H1 (cell line): ENCODE results near the gene SSUH2. TPM values are rescaled to one million over a fixed set of nuclear protein-coding genes. Genes with fewer than 3 reads are reported as not detected.

Source experiments
- CTCF ChIA-PET: fragments of 300-600 bp; sonication (Branson Sonifier 250); formaldehyde crosslinking; loops from one replicate; lab custom pipeline; 2021; ENCODE audit not compliant: partially characterized antibody; lab: Charles Lee
- POLR2A ChIA-PET: fragments of 300-600 bp; sonication (Branson Sonifier 250); formaldehyde crosslinking; loops from one replicate; lab custom pipeline; 2021; ENCODE audit warnings: inconsistent platforms; ENCODE audit not compliant: partially characterized antibody; lab: Charles Lee
- DNase-seq, 2 experiments: peaks; one replicate each; pipeline versions ENCODE4 v3.0.0 to v3.0.0-alpha.2; 2010 to 2022; ENCODE audit warnings: low spot score in 2 of 2, low read depth in 1 of 2, mixed read lengths in 1 of 2
- FAIRE-seq: peaks from 2 replicates; lab custom pipeline; 2011; peaks lifted over from hg19 to GRCh38; lab: Jason Lieb, UNC
- H2AFZ ChIP-seq: 2 replicates; pipeline ENCODE4 v1.8.1; 2012; ENCODE audit warnings: low read length, inconsistent platforms
- H2AK5ac ChIP-seq: 2 replicates; pipeline ENCODE4 v1.6.1; 2013; ENCODE audit warnings: low read depth, low read length
- H2BK120ac ChIP-seq: replicated peaks from 2 replicates; pipeline ENCODE3; 2013; ENCODE audit warnings: low read depth, low read length, inconsistent platforms
- H2BK12ac ChIP-seq: 2 replicates; pipeline ENCODE4 v1.6.1; 2013; ENCODE audit warnings: low read depth, low read length
- H2BK15ac ChIP-seq: 2 replicates; pipeline ENCODE4 v1.6.1; 2013; ENCODE audit warnings: low read length
- H2BK20ac ChIP-seq: 2 replicates; pipeline ENCODE4 v1.6.1; 2013; ENCODE audit warnings: low read length
- H2BK5ac ChIP-seq: 2 replicates; pipeline ENCODE4 v1.6.1; 2013; ENCODE audit warnings: low read depth, low read length
- H3K14ac ChIP-seq: 2 replicates; pipeline ENCODE4 v1.6.1; 2013; ENCODE audit warnings: inconsistent platforms; ENCODE audit not compliant: insufficient read length
- H3K18ac ChIP-seq: 2 replicates; pipeline ENCODE4 v1.6.1; 2013; ENCODE audit warnings: low read length; ENCODE audit errors: extremely low read depth
- H3K23ac ChIP-seq: 2 replicates; pipeline ENCODE4 v1.6.1; 2013; ENCODE audit warnings: inconsistent platforms; ENCODE audit not compliant: insufficient read length
- H3K23me2 ChIP-seq: 2 replicates; pipeline ENCODE4 v1.6.1; 2013; ENCODE audit warnings: low read depth, low read length
- H3K27ac ChIP-seq: 2 replicates; pipeline ENCODE4 v1.6.1; 2011; ENCODE audit warnings: low read depth, low read length, inconsistent platforms
- H3K27me3 ChIP-seq, 4 experiments: replicated peaks in 1 of 4; 1 replicate in 1 of 4; 2 replicates in 3 of 4; pipeline versions ENCODE4 v1.6.1 to v1.8.1; 2011 to 2013; ENCODE audit warnings: low read length in 3 of 4, mild to moderate bottlenecking in 3 of 4, inconsistent platforms in 2 of 4, mixed read lengths in 2 of 4, moderate library complexity in 1 of 4; ENCODE audit not compliant: control insufficient read depth in 3 of 4, insufficient read depth in 3 of 4; ENCODE audit errors: extremely low read depth in 1 of 4
- H3K36me3 ChIP-seq, 4 experiments: 2 replicates each; pipeline versions ENCODE4 v1.6.1 to v1.8.1; 2011 to 2013; ENCODE audit warnings: mild to moderate bottlenecking in 4 of 4, low read length in 3 of 4, moderate library complexity in 2 of 4, control low read depth in 1 of 4, inconsistent platforms in 1 of 4; ENCODE audit not compliant: insufficient read depth in 4 of 4, control insufficient read depth in 2 of 4
- H3K4ac ChIP-seq: replicated peaks from 2 replicates; pipeline ENCODE3; 2013; ENCODE audit warnings: low read length, low read depth, mixed read lengths, inconsistent platforms; ENCODE audit not compliant: insufficient read length
- H3K4me1 ChIP-seq, 4 experiments: replicated peaks in 1 of 4; 1 replicate in 1 of 4; 2 replicates in 3 of 4; pipeline versions ENCODE4 v1.6.1 to v1.8.1; 2011 to 2013; ENCODE audit warnings: low read length in 3 of 4, inconsistent platforms in 2 of 4, mixed read lengths in 1 of 4; ENCODE audit not compliant: insufficient read depth in 4 of 4, control insufficient read depth in 3 of 4
- H3K4me2 ChIP-seq, 2 experiments: 2 replicates each; pipeline versions ENCODE4 v1.6.1 to v1.8.1; 2011 to 2013; ENCODE audit warnings: low read depth in 2 of 2, low read length in 2 of 2, control low read depth in 1 of 2, inconsistent platforms in 1 of 2, mild to moderate bottlenecking in 1 of 2; ENCODE audit not compliant: insufficient read depth in 1 of 2
- H3K4me3 ChIP-seq, 4 experiments: fragments of 200-600, 300-600 bp in 1 of 4; sonication (generic), shearing (Covaris generic), sonication (Bioruptor Twin) in 1 of 4; 2 replicates each; pipeline versions ENCODE4 v1.5.1 to v1.8.1; 2011 to 2016; ENCODE audit warnings: low read length in 4 of 4, low read depth in 3 of 4, control low read depth in 2 of 4, inconsistent platforms in 2 of 4, mild to moderate bottlenecking in 2 of 4, mixed read lengths in 1 of 4, moderate library complexity in 1 of 4; ENCODE audit not compliant: insufficient read depth in 2 of 4; ENCODE audit errors: extremely low read depth in 1 of 4
- H3K56ac ChIP-seq: replicated peaks from 2 replicates; pipeline ENCODE3; 2013; ENCODE audit warnings: low read depth, mild to moderate bottlenecking, mixed read lengths, low read length, inconsistent platforms; ENCODE audit not compliant: insufficient read length
- H3K79me1 ChIP-seq: 2 replicates; pipeline ENCODE4 v1.6.1; 2013; ENCODE audit warnings: low read depth, low read length, control low read depth
- H3K79me2 ChIP-seq, 2 experiments: 2 replicates each; pipeline versions ENCODE4 v1.6.1 to v1.8.1; 2012 to 2013; ENCODE audit warnings: low read length in 2 of 2, mild to moderate bottlenecking in 2 of 2, inconsistent platforms in 1 of 2; ENCODE audit not compliant: insufficient read depth in 2 of 2, control insufficient read depth in 1 of 2
- H3K9ac ChIP-seq, 4 experiments: replicated peaks in 1 of 4; 1 replicate in 1 of 4; 2 replicates in 3 of 4; pipeline versions ENCODE4 v1.6.1 to v1.8.1; 2011 to 2013; ENCODE audit warnings: low read depth in 3 of 4, low read length in 3 of 4, control low read depth in 2 of 4, mild to moderate bottlenecking in 2 of 4, moderate library complexity in 2 of 4, inconsistent platforms in 1 of 4; ENCODE audit errors: extremely low read depth in 1 of 4
- H3K9me3 ChIP-seq, 2 experiments: 2 replicates each; pipeline versions ENCODE4 v1.6.1 to v1.8.1; 2012 to 2013; ENCODE audit warnings: mild to moderate bottlenecking in 2 of 2, moderate library complexity in 2 of 2, control low read depth in 1 of 2, inconsistent platforms in 1 of 2, low read depth in 1 of 2, low read length in 1 of 2, mixed read lengths in 1 of 2; ENCODE audit not compliant: insufficient read depth in 2 of 2
- H4K20me1 ChIP-seq, 2 experiments: replicated peaks in 1 of 2; 2 replicates each; pipeline versions ENCODE3 to v1.8.1; 2011 to 2013; ENCODE audit warnings: inconsistent platforms in 2 of 2, low read length in 2 of 2, mild to moderate bottlenecking in 1 of 2; ENCODE audit not compliant: insufficient read depth in 2 of 2, control insufficient read depth in 1 of 2
- H4K5ac ChIP-seq: 2 replicates; pipeline ENCODE4 v1.6.1; 2013; ENCODE audit warnings: low read length, low read depth, mixed read lengths, inconsistent platforms; ENCODE audit not compliant: insufficient read length
- H4K8ac ChIP-seq: 2 replicates; pipeline ENCODE4 v1.8.0; 2013; ENCODE audit warnings: mild to moderate bottlenecking, moderate library complexity, low read length, inconsistent platforms; ENCODE audit not compliant: insufficient read depth; ENCODE audit errors: extremely low read depth
- H4K91ac ChIP-seq: replicated peaks from 2 replicates; pipeline ENCODE3; 2013; ENCODE audit warnings: low read length, mixed read lengths, inconsistent platforms; ENCODE audit not compliant: insufficient read length
- CBX8 ChIP-seq: fragments of 300-800, 300-1000 bp; sonication (generic); IDR thresholded peaks from 2 replicates; pipeline ENCODE4 v1.7.1; 2016; ENCODE audit warnings: low read depth, low read length, borderline replicate concordance
- CEBPB ChIP-seq: IDR thresholded peaks from 2 replicates; pipeline ENCODE4 v1.6.1; 2012; ENCODE audit warnings: low read depth, low read length
- CHD2 ChIP-seq: IDR thresholded peaks from 2 replicates; pipeline ENCODE4 v1.6.1; 2012; ENCODE audit warnings: low read length, improper control_type of control experiment
- EZH2 ChIP-seq: fragments of 200-600 bp; sonication (generic); IDR thresholded peaks from 2 replicates; pipeline ENCODE4 v1.7.1; 2012; ENCODE audit warnings: low read depth, mild to moderate bottlenecking, moderate library complexity, low read length, inconsistent platforms; ENCODE audit not compliant: severe bottlenecking
- FOSL1 ChIP-seq: IDR thresholded peaks from 2 replicates; pipeline ENCODE4 v1.6.1; 2011; ENCODE audit warnings: mild to moderate bottlenecking, low read depth, low read length, moderate library complexity; ENCODE audit not compliant: insufficient read depth
- PHF8 ChIP-seq: fragments of 200-600 bp; sonication (generic); conservative IDR thresholded peaks from 2 replicates; pipeline ENCODE4 v1.7.1; 2012; ENCODE audit warnings: low read depth, mild to moderate bottlenecking, inconsistent platforms, low read length, moderate library complexity
- RAD21 ChIP-seq, 2 experiments: IDR thresholded peaks in 1 of 2; conservative IDR thresholded peaks in 1 of 2; 2 replicates each; pipeline ENCODE4 v1.6.1; 2011; ENCODE audit warnings: low read depth in 2 of 2, low read length in 2 of 2, improper control_type of control experiment in 1 of 2, inconsistent platforms in 1 of 2, mild to moderate bottlenecking in 1 of 2, moderate library complexity in 1 of 2
- SIRT6 ChIP-seq: IDR thresholded peaks from one replicate; pipeline ENCODE4 v1.7.1; 2012; ENCODE audit warnings: low read length, inconsistent platforms
- SP1 ChIP-seq: IDR thresholded peaks from 2 replicates; pipeline ENCODE4 v1.6.1; 2011; ENCODE audit warnings: low read depth, low read length
- SRF ChIP-seq: IDR thresholded peaks from 2 replicates; pipeline ENCODE4 v1.6.1; 2011; ENCODE audit warnings: mild to moderate bottlenecking, low read depth, low read length, moderate library complexity
- TBP ChIP-seq: IDR thresholded peaks from 2 replicates; pipeline ENCODE4 v1.6.1; 2011; ENCODE audit warnings: low read depth, low read length, improper control_type of control experiment
- USF2 ChIP-seq: IDR thresholded peaks from 2 replicates; pipeline ENCODE4 v1.6.1; 2011; ENCODE audit warnings: low read length, improper control_type of control experiment
- WGBS, 2 experiments: shearing (Covaris generic) in 1 of 2; methylation state at CpG; one replicate each; pipeline versions ENCODE4 v1.1.6 to v1.1.7; 2013 to 2015; ENCODE audit warnings: low lambda C conversion rate in 2 of 2, mixed read lengths in 2 of 2, inconsistent platforms in 1 of 2, low coverage in 1 of 2, missing lambda C conversion rate in 1 of 2; ENCODE audit not compliant: insufficient replicate concordance in 2 of 2, insufficient coverage in 1 of 2, insufficient read length in 1 of 2; ENCODE audit errors: extremely low coverage in 1 of 2, missing lambda C conversion rate in 1 of 2; 5-methylcytosine and 5-hydroxymethylcytosine counted together
- polyA plus RNA-seq, 7 experiments: library from polyadenylated mRNA; depleted of rRNA in 3 of 7; stranded (reverse) in 5 of 7; unstranded in 2 of 7; fragments of >200 nt in 5 of 7; fragments of 200-250 nt in 2 of 7; gene quantifications; 1 replicate in 5 of 7; 2 replicates in 1 of 7; 4 replicates in 1 of 7; pipeline versions ENCODE4 v1.2.1 to v1.2.3, GENCODE V29; 2011 to 2013; ENCODE audit warnings: missing spikeins in 2 of 7, mixed read lengths in 2 of 7
- total RNA-seq: library from RNA; stranded (reverse); fragmentation: NEBNext Ultra II Directional; extraction: Animal tissue kit (Norgen Biotek cat#: 25700); gene quantifications from 2 replicates; pipeline ENCODE4 v1.2.1, GENCODE V29; 2021

SSUH2 gene
- total and polyA plus RNA-seq, 2 of the 8 experiments (the other 6 are each of a cell fraction or from before 2014, with no cell fraction given) = 0.62 to 0.69 TPM

GRCh38 chr3:8651418-8652323 lies 7.1 kb upstream of the SSUH2 start:
- H3K18ac ChIP-seq = no peak overlapping the region
- H3K4me2 ChIP-seq = no peak overlapping the region
- H2AFZ ChIP-seq = no peak overlapping the region
- ChIA-PET CTCF (no interaction called here), POLR2A (no interaction called here)
- no peak overlapping the region for H2BK5ac ChIP-seq
- H2BK20ac ChIP-seq = no peak overlapping the region
- no peak overlapping the region for H2AK5ac ChIP-seq
- no peak overlapping the region for H3K9ac ChIP-seq
- WGBS, 2 experiments = 84% methylated on average over 12 of the region's 12 CpGs; no CpG with 5 or more reads in 1 of the 2 experiments
- H2BK15ac ChIP-seq = no peak overlapping the region
- H2BK12ac ChIP-seq = no peak overlapping the region
- H3K9me3 ChIP-seq = no peaks in the 10 kb centered on the region
- no peak overlapping the region for H3K23ac ChIP-seq
- no peaks in the 10 kb centered on the region for H3K36me3 ChIP-seq
- no peak overlapping the region for H4K5ac ChIP-seq
- H4K20me1 ChIP-seq = no peaks in the 10 kb centered on the region
- no peaks in the 10 kb centered on the region for H3K79me1 ChIP-seq
- H4K8ac ChIP-seq = no peak overlapping the region
- no peak overlapping the region for H3K14ac ChIP-seq
- no peak overlapping the region for H2BK120ac ChIP-seq
- no peaks in the 10 kb centered on the region for H3K23me2 ChIP-seq
- no peaks in the 10 kb centered on the region for H3K4me1 ChIP-seq
- no peak overlapping the region for H3K27ac ChIP-seq
- no peak for DNase-seq
- no peaks in the 10 kb centered on the region; a peak in 2 of 7 replicates for H3K27me3 ChIP-seq
- no peaks in the 10 kb centered on the region; a peak in 1 of 4 replicates for H3K79me2 ChIP-seq
- H3K56ac ChIP-seq = no peak overlapping the region
- no peak overlapping the region for H3K4me3 ChIP-seq
- FAIRE-seq = no peak
- H3K4ac ChIP-seq = no peak overlapping the region
- no peak overlapping the region for H4K91ac ChIP-seq
- TF ChIP-seq TBP (no peak), SRF (no peak), FOSL1 (no peak), SP1 (no peak), USF2 (no peak), CHD2 (no peak), EZH2 (no peak), CBX8 (no peak), CEBPB (no peak), RAD21 (IDR thresholded peaks at IDR 0.05 in 1 of 2, conservative IDR thresholded peaks at IDR 0.05 in 1 of 2; ENCODE audit: low read depth in 2 of 2, low read length in 2 of 2) (no peak), SIRT6 (no peak), PHF8 (no peak)
